HepG2 (cell line): ENCODE data around the gene PNMA8C. TPM values are rescaled to one million over a fixed set of nuclear protein-coding genes. Genes with fewer than 3 reads are reported as not detected.

Source experiments
- ATAC-seq: fragments of 200-7000 bp; cut with Tn5 transposase; 3 replicates; pipeline ENCODE4 v1.9.1; 2020; ENCODE audit warnings: mild to moderate bottlenecking, moderate library complexity
- BruUV-seq: library from RNA; stranded (reverse); fragments of 400-500 nt; replicated peaks from 2 replicates; lab custom pipeline; 2021; lab: Mats Ljungman, UMichigan
- CTCF ChIA-PET: fragments of 300-600 bp; formaldehyde crosslinking; extraction: SDS; loops from one replicate; lab custom pipeline; 2021; ENCODE audit warnings: low total read pairs, inconsistent platforms, low intra/inter-chr PET ratio; lab: Yijun Ruan, JAX
- POLR2A ChIA-PET: fragments of 350-600 bp; sonication (Branson Sonifier 250); formaldehyde crosslinking; loops from one replicate; lab custom pipeline; 2020; ENCODE audit warnings: antibody characterized with exemption, inconsistent platforms; lab: Yijun Ruan, JAX
- DNase-seq: peaks from one replicate; pipeline ENCODE4 v3.0.0-alpha.2; 2015; ENCODE audit warnings: low spot score
- FAIRE-seq: peaks from 3 replicates; lab custom pipeline; 2011; peaks lifted over from hg19 to GRCh38; lab: Jason Lieb, UNC
- H2AFZ ChIP-seq: one replicate; pipeline ENCODE4 v1.6.1; 2011; ENCODE audit warnings: low read length, inconsistent platforms
- H3K27ac ChIP-seq: fragments of 300-600 bp; 3 replicates; pipeline ENCODE4 v1.8.0; 2011; ENCODE audit warnings: mixed run types, mild to moderate bottlenecking, mixed read lengths, low read length, inconsistent platforms; ENCODE audit not compliant: insufficient read depth; ENCODE audit errors: extremely low read length
- H3K27me3 ChIP-seq, 2 experiments: fragments of 200-600 bp in 1 of 2; 2 replicates in 1 of 2; 3 replicates in 1 of 2; pipeline versions ENCODE4 v1.6.0 to v1.8.0; 2011; ENCODE audit warnings: low read length in 2 of 2, mild to moderate bottlenecking in 2 of 2, moderate library complexity in 2 of 2, inconsistent platforms in 1 of 2; ENCODE audit not compliant: insufficient read depth in 2 of 2, control insufficient read depth in 1 of 2
- H3K36me3 ChIP-seq, 2 experiments: fragments of 200-600 bp in 1 of 2; replicated peaks in 1 of 2; 2 replicates in 1 of 2; 3 replicates in 1 of 2; pipeline versions ENCODE4 v1.5.1 to v1.8.0; 2011; ENCODE audit warnings: low read length in 2 of 2, inconsistent platforms in 1 of 2; ENCODE audit not compliant: insufficient read depth in 2 of 2, control insufficient read depth in 1 of 2
- H3K4me1 ChIP-seq: 2 replicates; pipeline ENCODE4 v1.5.1; 2012; ENCODE audit warnings: low read length, inconsistent platforms; ENCODE audit not compliant: insufficient read depth
- H3K4me2 ChIP-seq: 2 replicates; pipeline ENCODE4 v1.6.0; 2011; ENCODE audit warnings: low read depth, low read length, inconsistent platforms
- H3K4me3 ChIP-seq, 3 experiments: fragments of 200-600 bp in 1 of 3; sonication (generic), shearing (Covaris generic) in 1 of 3; replicated peaks in 1 of 3; 2 replicates each; pipeline ENCODE4 v1.5.1; 2011 to 2016; ENCODE audit warnings: low read length in 3 of 3, inconsistent platforms in 2 of 3, low read depth in 2 of 3, mild to moderate bottlenecking in 2 of 3, control low read depth in 1 of 3, mixed read lengths in 1 of 3; ENCODE audit not compliant: insufficient read depth in 1 of 3
- H3K79me2 ChIP-seq: one replicate; pipeline ENCODE4 v1.6.1; 2011; ENCODE audit warnings: low read length, inconsistent platforms; ENCODE audit not compliant: insufficient read depth
- H3K9ac ChIP-seq: 2 replicates; pipeline ENCODE4 v1.6.0; 2011; ENCODE audit warnings: mild to moderate bottlenecking, low read depth, low read length, inconsistent platforms; ENCODE audit not compliant: insufficient read depth
- H3K9me3 ChIP-seq: 2 replicates; pipeline ENCODE4 v1.5.1; 2012; ENCODE audit warnings: mild to moderate bottlenecking, low read length
- H4K20me1 ChIP-seq: 2 replicates; pipeline ENCODE4 v1.6.0; 2011; ENCODE audit warnings: inconsistent platforms, mild to moderate bottlenecking, low read length, moderate library complexity; ENCODE audit not compliant: insufficient read depth
- AGO2 ChIP-seq: fragments of 200-400 bp; formaldehyde crosslinking; optimal IDR thresholded peaks from 2 replicates; pipeline ENCODE3; 2017; ENCODE audit warnings: mild to moderate bottlenecking, low read depth, low read length, moderate library complexity
- ATF1 ChIP-seq: IDR thresholded peaks from 2 replicates; pipeline ENCODE4 v1.6.1; 2016; ENCODE audit warnings: mild to moderate bottlenecking, control low read depth
- ATF7-NPFF ChIP-seq: sonication (generic); formaldehyde crosslinking; IDR thresholded peaks from 2 replicates; pipeline ENCODE4 v1.8.1; 2023; ENCODE audit warnings: mild to moderate bottlenecking, low read depth, missing genetic modification reagents, moderate library complexity
- CEBPG ChIP-seq: IDR thresholded peaks from 2 replicates; pipeline ENCODE4 v1.6.1; 2016
- KMT2B ChIP-seq: IDR thresholded peaks from 2 replicates; pipeline ENCODE4 v1.6.1; 2016; ENCODE audit warnings: missing genetic modification reagents, missing compliant biosample characterization
- NFE2 ChIP-seq: sonication (generic); formaldehyde crosslinking; IDR thresholded peaks from 2 replicates; pipeline ENCODE4 v1.4.0; 2020; ENCODE audit warnings: missing genetic modification reagents
- NR3C1 ChIP-seq: sonication (generic); formaldehyde crosslinking; IDR thresholded peaks from 2 replicates; pipeline ENCODE4 v1.4.0; 2020; ENCODE audit warnings: missing genetic modification reagents
- ONECUT2 ChIP-seq: sonication (generic); formaldehyde crosslinking; IDR thresholded peaks from 2 replicates; pipeline ENCODE4 v1.4.0; 2020; ENCODE audit warnings: missing genetic modification reagents
- RFX3 ChIP-seq: IDR thresholded peaks from 2 replicates; pipeline ENCODE4 v1.6.1; 2016; ENCODE audit warnings: missing biosample characterization, missing genetic modification reagents
- SRSF1 ChIP-seq: fragments of 200-400 bp; formaldehyde crosslinking; optimal IDR thresholded peaks from 2 replicates; pipeline ENCODE3; 2017; ENCODE audit warnings: mild to moderate bottlenecking, low read depth, low read length, moderate library complexity
- ZNF180 ChIP-seq: sonication (generic); formaldehyde crosslinking; IDR thresholded peaks from 2 replicates; pipeline ENCODE4 v1.4.0; 2020; ENCODE audit warnings: low read depth, missing genetic modification reagents, borderline replicate concordance
- ZNF674 ChIP-seq: sonication (generic); formaldehyde crosslinking; IDR thresholded peaks from 2 replicates; pipeline ENCODE4 v1.5.0; 2020; ENCODE audit warnings: low read depth, mild to moderate bottlenecking, missing genetic modification reagents
- WGBS: methylation state at CpG from one replicate; pipeline ENCODE4 v1.1.6; 2017; ENCODE audit warnings: low lambda C conversion rate; 5-methylcytosine and 5-hydroxymethylcytosine counted together
- in situ Hi-C: cut with HindIII; loops from 2 replicates; pipeline ENCODE4 v1.10.0; 2017; ENCODE audit warnings: low pct_unique_long_range_greater_than_20kb; ENCODE audit not compliant: extremely low pct_ligation_motif_present
- intact Hi-C: fragments of 100-400 bp; cut with micrococcal nuclease; formaldehyde crosslinking; loops from one replicate; pipeline ENCODE4 v1.10.0; 2022; ENCODE audit not compliant: unreplicated experiment
- polyA plus RNA-seq, 8 experiments: library from polyadenylated mRNA; depleted of rRNA in 3 of 8; stranded (reverse) in 7 of 8; unstranded in 1 of 8; fragments of >200 nt; fragmentation: Illumina TruSeq in 4 of 8; extraction: Trizol in 4 of 8; gene quantifications; 2 replicates each; pipeline versions ENCODE4 v1.2.1 to v1.2.3, GENCODE V29; 2011 to 2016; ENCODE audit warnings: low read depth in 4 of 8, missing spikeins in 1 of 8, mixed read lengths in 1 of 8; ENCODE audit not compliant: insufficient read depth in 1 of 8
- total RNA-seq, 5 experiments: library from RNA; depleted of rRNA; stranded (reverse); fragments of >200 nt; fragmentation: Illumina TruSeq; extraction: Trizol; gene quantifications; 2 replicates each; pipeline ENCODE4 v1.2.3, GENCODE V29; 2016; ENCODE audit warnings: low read depth in 1 of 5
- TF ChIP-seq, protein P1 (sequence below): sonication (generic); formaldehyde crosslinking; IDR thresholded peaks from 2 replicates; pipeline ENCODE4 v1.5.1; 2020; ENCODE audit warnings: missing genetic modification reagents, mild to moderate bottlenecking, borderline replicate concordance
- TF ChIP-seq, protein P2 (sequence below): IDR thresholded peaks from 2 replicates; pipeline ENCODE4 v1.6.1; 2012; ENCODE audit warnings: inconsistent platforms

Gene PNMA8C
- total and polyA plus RNA-seq, 2 of the 13 experiments (the other 11 are each of a cell fraction or from before 2014, with no cell fraction given): not detected

DNA sequence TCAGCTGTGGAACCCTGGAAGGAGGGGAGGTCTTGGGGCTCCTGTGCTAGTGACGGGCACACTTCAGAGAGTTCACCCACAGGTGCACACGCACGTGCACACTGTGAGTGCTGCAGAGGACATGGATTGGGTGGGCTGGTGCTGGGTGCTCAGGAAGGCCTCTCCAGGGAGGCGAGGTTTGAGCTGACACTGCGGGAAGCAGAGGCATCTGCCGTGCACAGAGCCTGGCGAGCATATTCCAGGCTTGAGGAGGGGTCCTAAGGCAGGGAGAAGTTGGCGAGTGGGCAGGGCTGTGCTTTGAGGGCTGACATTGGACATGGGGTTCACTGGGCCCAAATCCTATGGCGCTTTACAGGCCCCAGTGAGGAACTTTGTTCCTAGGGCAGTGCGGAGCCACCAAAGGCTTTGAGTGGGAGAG lies 41.0 kb downstream of the PNMA8C start (continued):
- TF ChIP-seq, protein P1, sequence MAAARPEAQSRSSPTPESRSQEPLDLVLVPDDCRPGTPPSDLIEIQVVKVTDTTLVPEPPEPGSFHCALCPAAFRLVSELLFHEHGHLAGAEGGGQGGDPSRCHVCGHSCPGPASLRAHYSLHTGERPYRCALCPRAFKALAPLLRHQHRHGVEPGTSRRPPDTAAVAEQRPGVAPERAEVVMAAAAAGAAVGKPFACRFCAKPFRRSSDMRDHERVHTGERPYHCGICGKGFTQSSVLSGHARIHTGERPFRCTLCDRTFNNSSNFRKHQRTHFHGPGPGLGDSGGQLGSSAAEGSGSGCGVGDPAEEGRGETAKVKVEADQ (CRISPR knock-in tag): no peak
- TF ChIP-seq ONECUT2 (CRISPR knock-in tag) (no peak), NR3C1 (no peak), SRSF1 (no peak)
- TF ChIP-seq, protein P2, sequence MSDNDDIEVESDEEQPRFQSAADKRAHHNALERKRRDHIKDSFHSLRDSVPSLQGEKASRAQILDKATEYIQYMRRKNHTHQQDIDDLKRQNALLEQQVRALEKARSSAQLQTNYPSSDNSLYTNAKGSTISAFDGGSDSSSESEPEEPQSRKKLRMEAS: no peak
- TF ChIP-seq, all 625 proteins: peak for 0

DNA sequence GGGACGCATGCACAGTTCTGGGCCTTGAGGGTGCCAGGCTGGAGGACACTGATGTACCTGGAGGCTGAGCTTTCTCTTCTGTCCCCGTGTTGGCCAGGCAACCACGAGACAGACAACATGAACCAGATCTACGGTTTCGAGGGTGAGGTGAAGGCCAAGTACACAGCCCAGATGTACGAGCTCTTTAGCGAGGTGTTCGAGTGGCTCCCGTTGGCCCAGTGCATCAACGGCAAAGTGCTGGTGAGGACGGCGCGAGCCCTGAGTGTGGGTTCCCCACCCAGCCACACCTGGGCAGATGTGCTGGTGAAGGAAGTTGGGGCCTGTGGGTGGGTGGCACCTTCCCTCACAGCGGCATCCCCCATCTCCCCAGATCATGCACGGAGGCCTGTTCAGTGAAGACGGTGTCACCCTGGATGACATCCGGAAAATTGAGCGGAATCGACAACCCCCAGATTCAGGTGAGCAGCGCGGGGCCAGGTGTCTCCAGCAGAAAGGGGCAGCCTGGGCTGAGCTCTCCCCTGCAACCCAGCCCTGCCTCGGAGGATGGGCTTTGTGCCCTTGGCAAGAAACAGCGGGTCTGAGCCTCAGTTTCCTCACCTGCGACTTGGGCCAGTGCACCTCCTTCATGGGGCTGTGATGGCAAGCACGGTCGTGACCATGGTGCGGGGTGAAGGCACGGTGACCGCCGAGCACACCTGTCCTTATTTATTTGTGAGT lies 41.6 kb downstream of the PNMA8C start:
- Histone ChIP-seq H4K20me1 (no peaks in the 10 kb centered on the region), H3K4me3 (no peak overlapping the region), H2AFZ (no peak overlapping the region), H3K79me2 (no peaks in the 10 kb centered on the region), H3K9me3 (no peaks in the 10 kb centered on the region), H3K4me1 (peaks cover 11% of the 10 kb centered on the region), H3K27ac (no peak overlapping the region), H3K9ac (no peak overlapping the region), H3K4me2 (no peak overlapping the region), H3K36me3 (peaks cover 20 to 70% of the 10 kb centered on the region in 2 experiments), H3K27me3 (no peaks in the 10 kb centered on the region)
- CTCF ChIA-PET: interaction anchor here (1.5 kb wide), 1 partner anchor 9 kb away, joined by 5 read pairs; no protein-coding TSS in a partner anchor
- no TSS peak for BruUV-seq
- POLR2A ChIA-PET: no interaction called here
- TF ChIP-seq KMT2B (CRISPR knock-in tag): no peak
- no peak for TF ChIP-seq ZNF674 (CRISPR knock-in tag)
- no peak for TF ChIP-seq RFX3
- TF ChIP-seq ZNF180 (CRISPR knock-in tag): no peak
- no peak for TF ChIP-seq ATF7-NPFF (CRISPR knock-in tag)
- TF ChIP-seq NFE2 (CRISPR knock-in tag): no peak
- no peak for TF ChIP-seq ATF1 (CRISPR knock-in tag)
- TF ChIP-seq CEBPG (CRISPR knock-in tag): no peak
- peak; percentile 40 for TF ChIP-seq AGO2
- ATAC-seq: no peak
- 96% methylated on average over 21 of the region's 30 CpGs for WGBS
- in situ Hi-C loops: no loop called here
- DNase-seq: no peak
- intact Hi-C loops: no loop called here
- FAIRE-seq: no peak
